ENCODE measurements around the gene SLC41A2. TPM values are rescaled to one million over a fixed set of nuclear protein-coding genes. Genes with fewer than 3 reads are reported as not detected.
"Not testable (repeated sequence)": the region's sequence is repeated elsewhere in the genome, so short reads cannot be mapped to it uniquely, and the experiment has no call there.

SLC41A2 gene, protein sequence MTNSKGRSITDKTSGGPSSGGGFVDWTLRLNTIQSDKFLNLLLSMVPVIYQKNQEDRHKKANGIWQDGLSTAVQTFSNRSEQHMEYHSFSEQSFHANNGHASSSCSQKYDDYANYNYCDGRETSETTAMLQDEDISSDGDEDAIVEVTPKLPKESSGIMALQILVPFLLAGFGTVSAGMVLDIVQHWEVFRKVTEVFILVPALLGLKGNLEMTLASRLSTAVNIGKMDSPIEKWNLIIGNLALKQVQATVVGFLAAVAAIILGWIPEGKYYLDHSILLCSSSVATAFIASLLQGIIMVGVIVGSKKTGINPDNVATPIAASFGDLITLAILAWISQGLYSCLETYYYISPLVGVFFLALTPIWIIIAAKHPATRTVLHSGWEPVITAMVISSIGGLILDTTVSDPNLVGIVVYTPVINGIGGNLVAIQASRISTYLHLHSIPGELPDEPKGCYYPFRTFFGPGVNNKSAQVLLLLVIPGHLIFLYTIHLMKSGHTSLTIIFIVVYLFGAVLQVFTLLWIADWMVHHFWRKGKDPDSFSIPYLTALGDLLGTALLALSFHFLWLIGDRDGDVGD
- 1 to 10 TPM in 4 of 6 donors, under 1 TPM in 2; 0.29 to 5.3 (median 1.3) TPM for polyA plus RNA-seq (ENCODE audit: low read depth in 6 of 6)

DNA sequence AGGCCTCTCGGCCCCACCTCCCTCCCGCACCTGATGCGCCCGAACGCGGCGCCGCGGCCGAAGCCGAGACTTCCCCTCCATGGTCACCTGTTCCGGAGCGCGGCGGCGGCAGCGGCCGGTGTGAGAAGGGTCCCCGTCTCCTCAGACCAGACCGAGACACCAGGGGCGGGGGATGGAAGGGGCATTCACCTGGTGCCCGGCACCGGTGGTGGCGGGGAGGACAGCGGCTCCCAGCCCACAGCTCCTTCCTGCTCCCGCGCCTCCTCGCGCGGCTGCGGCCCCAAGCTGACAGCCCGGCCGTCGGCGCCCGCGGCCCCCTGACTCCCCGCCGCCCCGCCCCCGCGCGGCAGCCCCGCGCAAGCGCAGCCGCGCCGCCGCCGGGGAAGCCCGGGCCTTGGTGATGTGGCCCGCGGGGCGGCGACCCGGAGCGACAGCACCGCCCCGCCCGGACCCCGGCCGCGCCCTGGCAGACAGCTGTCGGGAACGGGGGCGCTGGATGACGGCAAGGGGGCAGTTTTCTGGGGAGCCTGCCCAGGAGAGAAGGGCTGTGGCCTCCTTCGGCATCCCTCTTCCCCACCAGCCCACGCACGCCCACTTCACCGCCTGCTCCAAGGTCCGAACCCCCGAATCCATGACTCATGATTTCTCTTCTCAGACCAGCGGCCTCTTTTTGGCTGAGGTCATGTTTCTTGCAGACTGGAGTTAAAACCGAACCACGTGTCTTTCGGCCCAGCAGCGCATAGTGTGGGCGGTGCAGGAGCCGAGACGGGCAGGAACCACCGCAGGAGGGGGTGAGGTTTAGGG is at the start of gene SLC41A2:
TSS of gene SLC41A2 (minus strand) at position 290 of the 804 bp plus-strand sequence. CDS start 29,763 bp downstream, outside the sequence.
- Mint-ChIP-seq H3K27ac (peak within 1 kb of the TSS; percentile 96 to 99 (median 98)), H3K4me3 (peak within 1 kb of the TSS; percentile 89 to 98 (median 96))
- peak; percentile 85 to 87 for ATAC-seq (ENCODE audit: low read depth in 2 of 2)

DNA sequence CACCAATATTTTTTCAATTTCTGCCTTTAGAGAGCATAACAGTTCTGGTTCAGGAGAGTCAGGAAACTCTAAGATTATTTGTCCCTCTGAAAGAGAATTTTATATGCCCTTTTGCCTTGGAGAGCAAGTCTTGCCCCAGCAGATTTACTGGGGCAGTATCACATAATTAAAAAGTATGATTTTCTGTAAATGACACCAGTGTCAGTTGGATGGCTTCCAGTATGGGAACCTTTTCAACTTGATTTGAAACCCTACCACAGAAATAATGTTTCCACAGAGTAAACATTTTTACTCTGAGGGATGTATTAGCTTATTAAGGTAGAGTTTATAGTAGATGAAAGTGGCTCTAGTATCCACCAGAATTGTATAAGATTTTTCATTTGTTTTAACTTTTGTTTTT is 43.4 kb upstream of the SLC41A2 start:
- ATAC-seq (ENCODE audit: low read depth in 2 of 2) (no peak), DNase-seq (no peak)
- no peak overlapping the region for H3K4me3 Mint-ChIP-seq
- peaks cover 71 to 77% of the 10 kb centered on the region in 2 donors for H3K36me3 Mint-ChIP-seq
- H3K4me1 Mint-ChIP-seq: peaks cover 0 to 6% (median 0%) of the 10 kb centered on the region in 3 donors
- H3K9me3 Mint-ChIP-seq: peaks cover 0 to 6% (median 2%) of the 10 kb centered on the region in 7 donors
- no peak overlapping the region for H3K27ac Mint-ChIP-seq
- no peaks in the 10 kb centered on the region for H3K27me3 Mint-ChIP-seq

More for the DNA sequence above, at the start of gene SLC41A2:
- Mint-ChIP-seq H3K9me3 (no peaks in the 10 kb centered on the region), H3K4me1 (peaks cover 14 to 20% (median 17%) of the 10 kb centered on the region in 3 donors), H3K36me3 (no peaks in the 10 kb centered on the region), H3K27me3 (peaks cover 6 to 13% (median 12%) of the 10 kb centered on the region in 3 donors)
- DNase-seq: peak; percentile 86

GRCh38 chr12:104999347-104999685 is 41.2 kb upstream of the SLC41A2 start:
- no peak overlapping the region for H3K4me3 Mint-ChIP-seq
- no peak for ATAC-seq (ENCODE audit: low read depth in 2 of 2)
- H3K27ac Mint-ChIP-seq: no peak overlapping the region
- H3K36me3 Mint-ChIP-seq: peaks cover 52 to 69% of the 10 kb centered on the region in 2 donors
- no peaks in the 10 kb centered on the region for H3K27me3 Mint-ChIP-seq
- DNase-seq: no peak
- peaks cover 0 to 6% (median 0%) of the 10 kb centered on the region in 3 donors for H3K4me1 Mint-ChIP-seq
- no peaks in the 10 kb centered on the region for H3K9me3 Mint-ChIP-seq

GRCh38 chr12:104998423-104999346 is 40.6 kb upstream of the SLC41A2 start:
- Mint-ChIP-seq H3K4me3 (no peak overlapping the region), H3K36me3 (peaks cover 52 to 63% of the 10 kb centered on the region in 2 donors), H3K9me3 (no peaks in the 10 kb centered on the region), H3K4me1 (peaks cover 0 to 6% (median 0%) of the 10 kb centered on the region in 3 donors), H3K27me3 (no peaks in the 10 kb centered on the region), H3K27ac (no peak overlapping the region)
- DNase-seq: no peak
- no peak for ATAC-seq (ENCODE audit: low read depth in 2 of 2)

DNA sequence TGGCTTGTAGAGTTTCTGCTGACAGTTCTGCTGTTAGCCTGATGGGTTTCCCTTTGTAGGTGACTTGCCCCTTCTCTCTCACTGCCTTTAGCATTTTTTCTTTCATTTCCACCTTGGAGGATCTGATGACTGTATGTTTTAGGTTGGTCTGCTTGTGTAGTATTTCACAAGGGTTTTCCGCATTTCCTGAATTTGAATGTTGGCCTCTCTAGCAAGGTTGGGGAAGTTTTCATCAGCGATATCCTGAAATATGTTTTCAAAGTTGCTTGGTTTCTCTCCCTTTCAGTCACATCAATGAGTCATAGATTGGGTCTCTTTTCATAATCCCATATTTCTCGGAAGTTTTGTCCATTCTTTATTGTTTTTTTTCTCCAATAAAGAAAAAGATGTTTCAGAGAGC is 39.5 kb upstream of the SLC41A2 start:
- Mint-ChIP-seq H3K36me3 (peaks cover 52 to 55% of the 10 kb centered on the region in 2 donors), H3K4me3 (no peak overlapping the region), H3K27me3 (no peaks in the 10 kb centered on the region), H3K4me1 (peaks cover 0 to 6% (median 0%) of the 10 kb centered on the region in 3 donors), H3K27ac (no peak overlapping the region), H3K9me3 (no peaks in the 10 kb centered on the region)
- DNase-seq (no peak), ATAC-seq (ENCODE audit: low read depth in 2 of 2) (no peak)

DNA sequence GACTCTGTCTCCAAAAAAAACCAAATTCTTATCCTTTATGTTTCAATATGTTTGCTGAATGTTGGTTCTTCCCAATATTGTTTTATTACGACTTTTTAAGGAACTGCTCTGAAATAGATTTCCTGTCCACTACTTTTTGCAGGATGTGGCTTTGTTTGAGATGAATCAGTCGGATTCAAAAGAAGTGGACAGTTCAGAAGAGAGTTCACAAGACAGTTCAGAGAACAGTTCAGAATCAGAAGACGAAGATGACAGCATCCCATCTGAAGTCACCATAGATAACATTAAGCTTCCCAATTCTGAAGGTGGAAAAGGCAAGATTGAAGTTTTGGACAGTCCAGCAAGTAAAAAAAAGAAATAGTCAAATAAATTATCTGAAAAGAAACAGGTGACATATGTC is 36.2 kb upstream of the SLC41A2 start:
- no peaks in the 10 kb centered on the region for H3K27me3 Mint-ChIP-seq
- H3K4me1 Mint-ChIP-seq: peaks cover 0 to 5% (median 3%) of the 10 kb centered on the region in 3 donors
- peaks cover 38 to 40% of the 10 kb centered on the region in 2 donors for H3K36me3 Mint-ChIP-seq
- ATAC-seq (ENCODE audit: low read depth in 2 of 2): no peak
- H3K4me3 Mint-ChIP-seq: no peak overlapping the region
- no peak for DNase-seq
- no peaks in the 10 kb centered on the region for H3K9me3 Mint-ChIP-seq
- H3K27ac Mint-ChIP-seq: no peak overlapping the region

GRCh38 chr12:104991565-104992128 is 33.6 kb upstream of the SLC41A2 start:
- Mint-ChIP-seq H3K4me1 (peaks cover 15 to 21% (median 17%) of the 10 kb centered on the region in 3 donors), H3K9me3 (no peaks in the 10 kb centered on the region), H3K27ac (no peak overlapping the region), H3K4me3 (no peak overlapping the region), H3K36me3 (peaks cover 20 to 23% of the 10 kb centered on the region in 2 donors), H3K27me3 (no peaks in the 10 kb centered on the region)
- ATAC-seq (ENCODE audit: low read depth in 2 of 2): no peak
- DNase-seq: no peak

DNA sequence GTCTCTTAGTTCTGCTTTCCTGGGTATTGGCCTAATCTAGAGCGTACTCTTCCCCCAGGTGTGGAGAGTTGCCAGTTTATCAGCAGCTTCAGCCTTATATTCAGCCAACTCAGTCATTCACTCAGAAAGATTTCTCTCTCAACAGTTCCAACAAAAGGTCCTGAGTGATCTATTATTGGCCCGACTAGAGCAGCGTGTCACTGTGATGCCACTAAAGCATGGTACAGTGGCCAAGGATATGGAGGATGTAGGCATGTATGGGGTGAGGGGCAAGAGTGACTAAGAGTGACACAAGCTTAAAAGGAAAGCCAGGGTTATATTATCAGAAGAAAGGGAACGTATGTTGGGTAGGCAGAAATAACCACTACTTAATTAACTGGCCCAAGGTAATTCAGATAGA is 32.9 kb upstream of the SLC41A2 start:
- Mint-ChIP-seq H3K27me3 (no peaks in the 10 kb centered on the region), H3K4me1 (peaks cover 19 to 23% (median 21%) of the 10 kb centered on the region in 3 donors), H3K36me3 (peaks cover 19 to 20% of the 10 kb centered on the region in 2 donors), H3K4me3 (no peak overlapping the region), H3K9me3 (no peaks in the 10 kb centered on the region), H3K27ac (no peak overlapping the region)
- DNase-seq (no peak), ATAC-seq (ENCODE audit: low read depth in 2 of 2) (no peak)

DNA sequence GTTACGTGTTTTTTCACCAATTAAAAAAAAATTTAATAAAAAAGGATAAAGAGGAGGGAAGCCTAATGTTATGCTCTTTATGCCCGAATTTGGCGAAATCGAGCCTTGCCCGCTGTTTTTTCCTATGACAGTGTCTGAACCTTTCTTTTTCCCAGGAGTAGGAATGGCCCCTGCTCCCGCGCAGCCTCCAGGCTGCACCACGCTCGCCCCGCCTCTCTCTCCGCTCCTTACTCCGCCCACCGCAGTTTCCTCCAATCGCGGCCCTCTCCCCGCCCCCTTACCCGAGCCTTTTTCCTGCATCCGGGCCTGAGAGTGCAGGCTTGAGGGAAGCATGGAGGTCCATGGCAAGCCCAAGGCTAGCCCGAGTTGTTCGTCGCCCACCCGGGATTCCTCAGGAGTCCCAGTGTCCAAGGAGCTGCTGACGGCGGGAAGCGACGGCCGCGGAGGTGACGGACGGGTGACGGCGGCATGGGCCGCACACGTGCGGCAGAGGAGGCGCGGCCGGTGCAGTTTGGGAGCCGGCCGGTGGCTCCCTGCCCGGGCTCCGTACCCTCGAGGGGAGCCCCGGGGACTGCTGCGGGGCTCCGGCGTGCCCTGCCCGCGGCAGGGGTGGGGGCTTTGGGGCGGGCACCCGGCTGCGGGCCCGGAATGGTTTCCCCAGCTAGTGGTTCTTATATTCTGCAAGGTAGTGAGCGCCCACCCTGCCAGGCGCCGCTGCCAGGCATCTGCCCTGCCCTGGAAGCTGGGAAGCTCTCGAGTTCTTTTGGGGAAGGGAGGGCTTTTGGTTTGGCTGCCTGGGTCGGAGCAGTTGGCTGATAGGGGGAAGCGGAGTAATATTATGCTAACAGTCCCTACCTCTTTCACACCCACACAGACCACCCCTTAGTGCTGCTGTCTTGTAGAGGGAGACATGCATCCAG is 28.2 kb upstream of the SLC41A2 start, which contains the start of gene NOPCHAP1:
TSS of gene NOPCHAP1 (plus strand) at position 295 of the 920 bp plus-strand sequence. CDS start at position 332, 37 bp downstream.
- ATAC-seq (ENCODE audit: low read depth in 2 of 2): peak; percentile 97 to 98
- Mint-ChIP-seq H3K36me3 (peaks cover 11 to 14% of the 10 kb centered on the region in 2 donors), H3K4me3 (peak within 1 kb of the TSS; percentile 87 to 95 (median 94)), H3K9me3 (no peaks in the 10 kb centered on the region), H3K4me1 (peaks cover 28 to 30% (median 29%) of the 10 kb centered on the region in 3 donors), H3K27ac (peak within 1 kb of the TSS; percentile 72 to 96 (median 86)), H3K27me3 (no peaks in the 10 kb centered on the region)
- peak; percentile 82 for DNase-seq

- Mint-ChIP-seq H3K4me1 (peaks cover 28 to 30% (median 29%) of the 10 kb centered on the region in 3 donors), H3K27me3 (no peaks in the 10 kb centered on the region), H3K27ac (peak overlapping the region in 3 of 6 donors; percentile 73 to 96 (median 91)), H3K4me3 (peak overlapping the region; percentile 87 to 95 (median 94)), H3K36me3 (peaks cover 10 to 11% of the 10 kb centered on the region in 2 donors), H3K9me3 (no peaks in the 10 kb centered on the region)
- ATAC-seq (ENCODE audit: low read depth in 2 of 2): no peak
- DNase-seq: no peak
Observed at GRCh38 chr12:104985206-104985605, 27.1 kb upstream of the SLC41A2 start.

- peak overlapping the region in 1 of 8 donors; percentile 71 for H3K4me3 Mint-ChIP-seq
- not testable (repeated sequence) for DNase-seq; H3K27me3 Mint-ChIP-seq; ATAC-seq (ENCODE audit: low read depth in 2 of 2); H3K36me3 Mint-ChIP-seq; H3K9me3 Mint-ChIP-seq
- peak overlapping the region in 3 of 6 donors; percentile 63 to 86 (median 85) for H3K27ac Mint-ChIP-seq
- peaks cover 14 to 36% (median 16%) of the 10 kb centered on the region in 3 donors for H3K4me1 Mint-ChIP-seq
Observed at GRCh38 chr12:104977688-104978087, 19.6 kb upstream of the SLC41A2 start.
